ENCODE measurements around the gene C4orf51. TPM values are rescaled to one million over a fixed set of nuclear protein-coding genes. Genes with fewer than 3 reads are reported as not detected.

C4orf51 gene
- total RNA-seq, 1 experiment from 2014 or later = not detected

GRCh38 chr4:145703850-145704497 lies 24.0 kb downstream of the C4orf51 start:
- no peak for DNase-seq (ENCODE audit: extremely low read depth, low read depth)

GRCh38 chr4:145709336-145709735 lies 29.4 kb downstream of the C4orf51 start:
- no peak for DNase-seq (ENCODE audit: extremely low read depth, low read depth)

- DNase-seq (ENCODE audit: extremely low read depth, low read depth) = no peak
Observed at GRCh38 chr4:145709843-145710242, 29.9 kb downstream of the C4orf51 start.

GRCh38 chr4:145716200-145716599 lies 36.3 kb downstream of the C4orf51 start:
- DNase-seq (ENCODE audit: extremely low read depth, low read depth) = no peak

GRCh38 chr4:145716661-145717200 lies 36.8 kb downstream of the C4orf51 start:
- DNase-seq (ENCODE audit: extremely low read depth, low read depth) = no peak

GRCh38 chr4:145719752-145720624 lies 40.0 kb downstream of the C4orf51 start:
- no peak for DNase-seq (ENCODE audit: extremely low read depth, low read depth)

- no peak for DNase-seq (ENCODE audit: extremely low read depth, low read depth)
Observed at GRCh38 chr4:145720656-145721055, 40.7 kb downstream of the C4orf51 start.

- DNase-seq (ENCODE audit: extremely low read depth, low read depth) = no peak
Observed at GRCh38 chr4:145722561-145722960, 42.6 kb downstream of the C4orf51 start.

GRCh38 chr4:145723336-145723735 lies 43.4 kb downstream of the C4orf51 start:
- no peak for DNase-seq (ENCODE audit: extremely low read depth, low read depth)

GRCh38 chr4:145730026-145730425 lies 50.1 kb downstream of the C4orf51 start:
- DNase-seq (ENCODE audit: extremely low read depth, low read depth) = no peak

- no peak for DNase-seq (ENCODE audit: extremely low read depth, low read depth)
Observed at GRCh38 chr4:145731028-145731427, 51.1 kb downstream of the C4orf51 start.

- no peak for DNase-seq (ENCODE audit: extremely low read depth, low read depth)
Observed at GRCh38 chr4:145732001-145732815, 52.3 kb downstream of the C4orf51 start.

GRCh38 chr4:145732895-145733880 lies 53.2 kb downstream of the C4orf51 start:
- DNase-seq (ENCODE audit: extremely low read depth, low read depth) = peak; percentile 76

- no peak for DNase-seq (ENCODE audit: extremely low read depth, low read depth)
Observed at GRCh38 chr4:145734031-145734430, 54.1 kb downstream of the C4orf51 start.

GRCh38 chr4:145734576-145735346 lies 54.8 kb downstream of the C4orf51 start:
- DNase-seq (ENCODE audit: extremely low read depth, low read depth) = no peak

- DNase-seq (ENCODE audit: extremely low read depth, low read depth) = no peak
Observed at GRCh38 chr4:145735347-145735675, 55.4 kb downstream of the C4orf51 start.

GRCh38 chr4:145735827-145736226 lies 55.9 kb downstream of the C4orf51 start:
- no peak for DNase-seq (ENCODE audit: extremely low read depth, low read depth)

GRCh38 chr4:145736241-145736831 lies 56.4 kb downstream of the C4orf51 start:
- DNase-seq (ENCODE audit: extremely low read depth, low read depth) = no peak

GRCh38 chr4:145739845-145740244 lies 59.9 kb downstream of the C4orf51 start:
- DNase-seq (ENCODE audit: extremely low read depth, low read depth) = no peak
